AG04450 (cell line): ENCODE measurements around the gene RHBDF2. TPM values are rescaled to one million over a fixed set of nuclear protein-coding genes. Genes with fewer than 3 reads are reported as not detected.

ENCODE experiments used
- CTCF ChIA-PET: fragments of 300-600, 350-600 bp; formaldehyde crosslinking; extraction: SDS; loops from one replicate; lab custom pipeline; 2022; ENCODE audit warnings: antibody characterized with exemption, inconsistent platforms; lab: Charles Lee
- POLR2A ChIA-PET: fragments of 350-600 bp; formaldehyde crosslinking; extraction: SDS; loops from one replicate; lab custom pipeline; 2021; ENCODE audit warnings: antibody characterized with exemption, inconsistent platforms; lab: Yijun Ruan, JAX
- DNase-seq: peaks from one replicate; pipeline ENCODE4 v3.0.0-alpha.2; 2011; ENCODE audit warnings: low read depth, low spot score
- H3K27ac ChIP-seq: one replicate; pipeline ENCODE4 v1.5.1; 2012; ENCODE audit warnings: low read depth, low read length, control low read depth
- H3K27me3 ChIP-seq: one replicate; pipeline ENCODE4 v1.6.0; 2012; ENCODE audit warnings: low read length; ENCODE audit not compliant: control insufficient read depth, insufficient read depth
- H3K4me3 ChIP-seq: 2 replicates; pipeline ENCODE4 v1.5.1; 2011; ENCODE audit warnings: mild to moderate bottlenecking, low read depth, low read length, control low read depth
- H3K9me3 ChIP-seq: 2 replicates; pipeline ENCODE4 v1.5.1; 2012; ENCODE audit warnings: low read length; ENCODE audit not compliant: control insufficient read depth, insufficient read depth
- CTCF ChIP-seq: IDR thresholded peaks from 2 replicates; pipeline ENCODE4 v1.5.1; 2011; ENCODE audit warnings: low read depth, low read length, control low read depth, inconsistent platforms
- polyA plus RNA-seq: library from polyadenylated mRNA; depleted of rRNA; stranded (reverse); fragments of >200 nt; gene quantifications from 2 replicates; pipeline ENCODE4 v1.2.3, GENCODE V29; 2011

Gene RHBDF2
- polyA plus RNA-seq, 1 experiment = 5.4 TPM

DNA sequence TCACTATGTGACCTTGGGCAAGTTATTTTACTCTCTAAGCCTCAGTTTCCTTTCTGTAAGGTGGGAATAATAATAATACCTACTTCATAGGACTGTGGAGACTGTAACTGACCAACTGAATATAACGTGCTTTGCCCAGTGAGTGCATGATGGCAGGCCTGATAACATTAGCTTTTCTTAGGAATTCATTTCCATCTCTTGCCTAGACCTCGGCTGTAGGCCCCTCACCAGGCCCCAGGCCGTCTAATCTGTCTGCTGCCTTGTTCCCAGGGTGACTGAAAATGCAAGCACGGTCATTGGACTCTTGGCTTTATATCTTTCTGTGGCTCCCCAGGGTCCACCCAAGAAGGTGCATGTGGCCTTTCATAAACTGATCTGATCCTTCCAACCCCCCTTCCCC lies 41.5 kb downstream of the RHBDF2 start:
- TF ChIP-seq CTCF = no peak
- Histone ChIP-seq H3K27ac (no peak overlapping the region), H3K27me3 (no peaks in the 10 kb centered on the region), H3K4me3 (no peak overlapping the region), H3K9me3 (no peaks in the 10 kb centered on the region)
- CTCF ChIA-PET = interaction anchor here (0.5 to 4.3 kb wide), 17 partner anchors 8 to 222 kb away, joined by 3 to 78 read pairs (median 10); partner anchors contain the start of genes AANAT and RHBDF2
- DNase-seq = no peak
- POLR2A ChIA-PET = no interaction called here

DNA sequence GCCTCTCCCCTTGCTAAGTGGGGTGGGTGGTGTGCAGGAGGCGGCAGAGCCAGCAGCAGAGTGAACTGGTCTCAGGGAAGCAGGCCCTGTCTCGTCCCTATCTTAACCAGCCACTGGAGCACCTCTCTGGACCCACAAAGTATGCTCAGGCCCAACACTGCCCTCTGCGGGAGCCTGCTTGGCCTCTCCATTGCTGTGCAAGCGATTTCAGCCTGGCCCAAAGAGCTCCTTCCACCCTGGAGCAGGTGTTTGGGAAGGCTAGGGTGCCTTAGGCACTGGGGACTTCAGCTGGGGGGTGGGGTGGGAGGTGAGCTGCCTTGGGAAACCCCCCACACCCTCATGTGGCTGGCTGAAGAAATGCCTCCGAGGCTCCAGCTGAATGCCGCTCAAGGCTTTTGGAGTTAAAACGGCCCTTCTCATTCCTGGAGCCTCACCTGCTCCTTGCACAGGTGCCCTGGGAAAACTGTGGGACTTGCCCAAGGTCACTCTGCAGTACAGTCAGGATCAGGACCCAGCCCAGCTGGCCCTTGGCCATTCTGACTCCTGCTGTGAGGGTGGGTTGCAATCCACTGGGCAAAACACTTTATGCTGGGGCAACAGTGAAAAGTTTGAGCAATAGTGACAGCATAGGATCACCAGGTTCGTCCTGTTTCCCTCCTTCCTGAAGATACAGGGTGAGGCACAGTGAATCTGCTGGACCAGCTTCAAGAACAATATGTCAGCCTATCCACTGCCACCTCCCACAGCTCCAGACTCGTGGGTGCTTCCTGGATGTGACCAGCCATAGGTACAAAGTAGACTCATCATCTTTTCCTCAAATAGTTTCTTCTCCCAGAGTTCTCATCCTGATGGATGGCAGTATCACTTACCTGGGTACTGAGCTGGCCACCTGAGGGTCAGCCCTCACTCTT lies 42.4 kb downstream of the RHBDF2 start:
- ChIA-PET CTCF (interaction anchor here (0.5 to 4.3 kb wide), 33 partner anchors 9 to 344 kb away, joined by 3 to 78 read pairs (median 6); partner anchors contain the start of genes AANAT and RHBDF2), POLR2A (interaction anchor here (0.6 kb wide), 1 partner anchor 34 kb away, joined by 3 read pairs; no protein-coding TSS in a partner anchor)
- Histone ChIP-seq H3K27me3 (no peaks in the 10 kb centered on the region), H3K9me3 (no peaks in the 10 kb centered on the region), H3K27ac (no peak overlapping the region), H3K4me3 (no peak overlapping the region)
- TF ChIP-seq CTCF = peak; percentile 82
- DNase-seq = no peak

GRCh38 chr17:76453431-76453743 lies 47.8 kb downstream of the RHBDF2 start:
- TF ChIP-seq CTCF = no peak
- H3K27ac ChIP-seq = no peak overlapping the region
- no peak for DNase-seq
- no peaks in the 10 kb centered on the region for H3K9me3 ChIP-seq
- H3K27me3 ChIP-seq = no peaks in the 10 kb centered on the region
- CTCF ChIA-PET = interaction anchor here (0.8 to 1.6 kb wide), 13 partner anchors 8 to 100 kb away, joined by 3 to 7 read pairs (median 3); partner anchors contain the start of gene PRPSAP1
- POLR2A ChIA-PET = no interaction called here
- no peak overlapping the region for H3K4me3 ChIP-seq

GRCh38 chr17:76452660-76453430 lies 48.4 kb downstream of the RHBDF2 start, which contains the start of gene UBE2O:
TSS of gene UBE2O (minus strand) at chr17:76453152. CDS start at chr17:76453141, 11 bp downstream.
- ChIA-PET CTCF (interaction anchor here (0.8 to 1.6 kb wide), 10 partner anchors 10 to 99 kb away, joined by 3 to 7 read pairs (median 3); partner anchors contain the start of gene PRPSAP1), POLR2A (no interaction called here)
- H3K27me3 ChIP-seq = no peaks in the 10 kb centered on the region
- peak within 1 kb of the TSS; percentile 77 for H3K4me3 ChIP-seq
- no peak within 1 kb of the TSS for H3K27ac ChIP-seq
- no peaks in the 10 kb centered on the region for H3K9me3 ChIP-seq
- DNase-seq = no peak
- peak; percentile 50 for TF ChIP-seq CTCF
